HG03139 (cell line): ENCODE measurements around the gene DUSP14.

Experiments
- ATAC-seq: cut with Tn5 transposase; IDR thresholded peaks from one replicate; pipeline ENCODE4 v1.9.1; 2021; ENCODE audit not compliant: unreplicated experiment

Gene DUSP14

GRCh38 chr17:37553401-37553966 is 63.8 kb downstream of the DUSP14 start:
- ATAC-seq: no peak

GRCh38 chr17:37555386-37555785 is 65.7 kb downstream of the DUSP14 start:
- no peak for ATAC-seq

GRCh38 chr17:37557482-37557881 is 67.8 kb downstream of the DUSP14 start:
- no peak for ATAC-seq

DNA sequence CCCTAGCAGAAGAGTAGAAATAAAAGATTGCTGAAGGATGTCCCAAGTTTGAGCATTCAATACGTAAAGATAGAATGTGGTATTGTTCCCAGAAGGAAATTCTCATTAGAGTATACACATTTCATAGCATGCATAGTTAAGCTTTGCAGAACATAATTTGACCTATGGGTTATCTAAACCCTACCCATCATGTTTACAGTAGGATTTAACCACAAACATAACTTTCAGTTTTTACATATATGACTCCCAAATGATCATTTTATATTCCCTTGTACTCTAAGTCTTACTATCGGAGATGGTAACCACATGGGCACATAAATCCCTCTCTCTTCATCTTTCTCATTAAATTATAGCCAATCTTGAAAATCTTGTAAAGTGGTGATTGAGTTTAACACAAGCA is 68.6 kb downstream of the DUSP14 start:
- ATAC-seq: no peak

- no peak for ATAC-seq
Observed at GRCh38 chr17:37562016-37562745, 72.5 kb downstream of the DUSP14 start.
